Hepatocyte (in vitro differentiated cells): Measurements from ENCODE around the gene SEMA6C.

ENCODE experiments used
- CTCF ChIP-seq: fragments of 200-600 bp; sonication (generic); IDR thresholded peaks from 2 replicates; pipeline ENCODE4 v1.5.1; 2016; ENCODE audit warnings: antibody characterized with exemption, mild to moderate bottlenecking; ENCODE audit not compliant: poor library complexity
- EZH2 ChIP-seq: fragments of 200-600 bp; sonication (generic); IDR thresholded peaks from 2 replicates; pipeline ENCODE4 v1.6.1; 2016; ENCODE audit warnings: antibody characterized with exemption, mild to moderate bottlenecking, borderline replicate concordance

GRCh38 chr1:151193856-151194255 lies 47.4 kb upstream of the SEMA6C start:
- TF ChIP-seq CTCF = no peak
- TF ChIP-seq EZH2 = no peak
